Endometrial microvascular endothelial cells (primary cell): ENCODE data around the gene PITPNB. TPM values are rescaled to one million over a fixed set of nuclear protein-coding genes. Genes with fewer than 3 reads are reported as not detected.

Source experiments
- in situ Hi-C: cut with HindIII; loops from 2 replicates; pipeline ENCODE4 v1.10.0; 2017; ENCODE audit warnings: low sequenced_read_pairs, low pct_unique_long_range_greater_than_20kb; ENCODE audit errors: inconsistent ontology term
- total RNA-seq: library from RNA; depleted of rRNA; stranded (reverse); fragments of >200 nt; gene quantifications from one replicate; pipeline ENCODE4 v1.2.3, GENCODE V29; 2015; ENCODE audit errors: inconsistent ontology term

PITPNB gene
- total RNA-seq, 1 donor from 2014 or later, result 51.8 TPM

DNA sequence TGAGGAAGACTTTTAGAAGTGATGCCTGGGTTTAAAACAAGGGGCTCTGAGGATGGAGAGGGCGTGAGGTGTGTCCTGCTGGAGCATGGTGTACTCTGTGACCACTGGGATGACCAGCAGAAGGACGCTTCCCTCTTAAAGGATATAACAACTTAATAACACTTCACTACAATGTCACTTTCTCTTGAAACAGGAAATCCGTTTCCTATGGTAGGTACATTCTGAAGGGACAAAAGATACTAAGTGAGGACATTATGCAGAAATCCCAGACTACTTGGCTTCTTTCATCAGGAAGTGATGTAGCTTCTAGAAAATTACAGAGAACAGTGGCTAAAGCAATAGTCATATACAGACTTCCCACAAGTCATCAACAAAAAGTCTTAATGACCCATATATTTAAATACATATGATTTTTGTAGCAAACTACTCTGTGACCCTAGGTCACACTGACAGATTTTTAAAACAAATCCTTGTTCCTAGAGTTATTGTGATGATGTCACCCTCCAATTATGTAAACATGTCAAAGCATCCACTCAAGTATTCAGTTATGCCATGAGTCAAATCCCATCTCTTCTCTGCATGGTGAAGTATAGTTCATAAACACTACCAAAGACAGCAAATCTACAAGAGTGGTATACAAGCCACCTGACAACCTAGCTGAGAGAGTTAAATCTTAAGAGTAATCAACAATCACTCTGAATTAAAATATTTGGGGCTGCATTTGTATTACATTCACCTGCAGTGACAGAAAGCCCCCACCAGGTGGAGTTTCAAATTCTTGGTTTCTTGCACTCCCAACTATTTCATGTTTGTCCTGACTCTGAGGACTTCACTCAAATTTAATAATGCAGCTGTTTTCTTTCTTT lies 32.8 kb downstream of the PITPNB start:
- in situ Hi-C loops, result no loop called here

DNA sequence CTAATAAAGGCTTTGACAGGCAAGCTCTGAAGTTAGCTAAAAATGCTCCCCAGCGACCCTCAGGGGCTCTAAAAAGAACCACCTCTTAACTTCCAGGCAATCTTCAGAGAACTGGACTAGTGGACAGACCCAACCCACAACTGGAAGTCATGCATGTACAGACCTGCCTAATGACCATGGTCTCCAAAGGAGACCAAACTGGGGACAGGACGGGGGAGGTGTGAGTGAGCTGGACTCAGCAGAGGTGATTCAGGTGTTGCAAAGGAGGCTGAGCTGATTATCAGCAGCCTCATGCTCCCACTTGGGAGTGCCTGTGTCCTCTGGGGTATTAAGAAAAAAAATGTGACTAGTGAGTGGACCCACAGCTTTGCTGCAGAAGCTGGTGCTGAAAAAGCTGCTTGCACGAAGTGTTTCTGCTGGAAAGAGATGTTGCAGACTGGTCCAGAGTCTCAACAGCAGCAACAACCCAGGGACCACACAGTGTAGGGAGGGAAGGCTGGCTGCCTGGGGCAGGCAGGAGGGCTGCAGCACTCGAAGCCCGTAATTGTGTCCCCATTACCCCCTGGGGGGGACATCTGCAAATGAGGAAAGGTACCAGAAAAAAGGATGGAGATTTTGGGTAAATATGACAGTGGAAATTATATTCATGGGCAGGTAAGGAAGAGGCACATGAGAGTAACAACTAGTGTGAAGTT lies 35.3 kb downstream of the PITPNB start:
- in situ Hi-C loops, result no loop called here

DNA sequence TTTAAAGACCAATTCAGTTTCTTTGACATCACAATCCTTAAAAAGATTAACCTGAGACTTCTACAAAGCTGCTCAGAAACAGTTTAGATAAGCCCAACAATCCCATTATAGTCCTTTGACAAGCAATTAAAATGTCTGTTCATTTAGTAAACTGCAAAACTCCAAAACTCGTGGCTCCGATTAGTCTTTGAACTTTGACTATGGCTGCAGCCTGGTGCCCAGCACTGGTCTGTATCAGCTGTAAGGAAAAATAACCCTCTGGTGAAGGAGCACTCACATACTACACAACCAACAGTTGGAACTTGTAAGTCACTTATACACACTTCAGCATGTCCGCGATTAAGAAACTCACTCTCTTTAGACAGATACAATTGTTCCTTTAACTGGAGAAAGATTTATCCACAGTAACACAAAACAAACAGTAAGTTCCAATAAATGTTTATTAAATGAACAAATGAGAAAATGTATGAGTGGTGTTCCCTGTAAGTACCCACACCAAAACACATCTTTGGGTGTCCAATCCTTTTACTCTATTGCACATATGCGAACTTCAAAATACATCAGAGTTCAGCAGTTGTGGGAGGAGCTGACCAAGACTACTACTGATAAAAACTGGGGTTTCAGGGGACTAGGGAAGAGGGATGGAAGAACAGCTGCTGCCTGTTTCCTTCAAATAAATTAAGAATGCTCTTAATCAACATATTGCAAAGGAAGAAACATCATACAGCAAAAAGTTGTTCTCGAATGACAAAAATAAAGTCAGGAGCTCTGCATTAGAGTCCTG lies 36.4 kb downstream of the PITPNB start:
- in situ Hi-C loops, result no loop called here

DNA sequence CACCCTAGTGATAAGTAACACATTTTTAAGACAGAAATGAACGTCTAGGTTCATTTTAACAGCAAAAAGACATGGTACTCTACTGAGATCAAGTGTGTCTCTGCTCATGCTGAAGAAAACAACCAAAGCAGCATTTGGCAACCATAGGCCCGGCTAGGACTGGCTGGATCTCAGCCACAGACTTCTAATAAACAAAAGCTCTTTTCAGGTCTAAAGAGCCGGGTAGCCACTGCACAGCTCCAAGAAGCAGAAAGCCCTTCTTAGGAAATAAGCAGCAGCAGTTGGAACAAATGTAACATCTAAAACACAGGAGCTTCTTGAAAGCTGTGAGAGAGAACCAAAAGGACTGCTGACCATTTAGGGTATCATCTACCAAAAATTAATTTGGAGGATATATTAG lies 37.6 kb downstream of the PITPNB start:
- in situ Hi-C loops, result no loop called here

DNA sequence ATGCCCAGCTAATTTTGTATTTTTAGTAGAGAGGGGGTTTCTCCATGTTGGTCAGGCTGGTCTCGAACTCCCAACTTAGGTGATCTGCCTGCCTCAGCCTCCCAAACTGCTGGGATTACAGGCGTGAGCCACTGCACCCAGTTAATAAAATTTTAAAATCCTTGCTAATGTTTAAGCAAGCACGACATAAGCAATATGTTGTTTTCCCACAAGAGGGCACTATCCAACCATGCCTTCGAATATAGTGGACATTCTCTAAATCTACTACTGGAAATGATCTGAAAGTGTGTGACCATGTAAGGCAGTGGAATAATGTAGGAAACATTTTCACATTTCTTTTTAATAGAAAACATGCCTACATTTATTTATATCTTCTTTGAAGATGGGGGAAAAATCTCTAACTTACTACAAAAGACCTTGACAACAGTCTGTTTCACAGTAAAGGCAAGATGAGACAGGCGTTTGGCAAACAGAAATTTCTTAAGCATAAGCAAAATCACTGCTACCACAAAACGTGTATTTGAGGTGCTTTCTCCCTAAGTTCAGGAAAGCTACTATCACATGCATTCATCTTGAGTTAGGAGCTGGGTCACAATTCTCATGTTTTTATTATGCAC lies 38.2 kb downstream of the PITPNB start:
- in situ Hi-C loops, result no loop called here

DNA sequence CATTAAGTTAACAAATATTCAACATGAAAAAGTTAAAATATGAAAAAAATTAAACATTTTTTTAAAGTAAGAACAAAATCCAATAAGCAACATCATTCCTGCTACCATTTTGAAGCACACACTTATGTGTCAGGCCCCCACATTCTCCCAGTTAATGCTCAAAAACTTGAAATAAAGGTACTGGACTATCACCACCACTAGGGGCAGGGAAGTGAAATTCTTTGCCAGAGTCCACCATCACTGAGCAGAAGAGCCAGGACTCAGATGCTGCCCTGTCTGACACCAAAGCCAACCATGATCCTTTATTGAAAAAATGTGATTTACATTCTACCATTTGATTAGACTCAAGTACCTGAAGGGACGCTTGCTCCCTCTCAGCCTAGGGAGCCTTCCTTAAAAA lies 39.1 kb downstream of the PITPNB start:
- in situ Hi-C loops, result no loop called here

DNA sequence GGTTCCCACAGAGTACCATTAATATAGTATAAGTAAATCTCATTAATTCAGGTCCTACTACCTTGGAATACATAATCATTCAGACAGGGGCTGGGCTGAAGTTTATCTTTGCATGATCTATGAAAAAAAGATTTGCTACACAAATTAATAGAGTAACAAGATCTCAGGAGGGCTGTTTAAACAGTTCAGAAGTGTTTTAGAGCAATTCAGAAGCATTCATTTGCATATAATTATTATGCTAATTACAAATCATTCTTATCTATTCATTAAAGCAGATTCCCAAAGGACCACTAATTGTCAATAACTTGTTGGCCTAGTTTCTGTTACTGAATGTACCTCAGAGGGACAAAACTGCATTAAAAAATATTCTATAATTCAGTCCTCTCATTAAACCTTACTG lies 40.5 kb downstream of the PITPNB start:
- in situ Hi-C loops, result no loop called here

DNA sequence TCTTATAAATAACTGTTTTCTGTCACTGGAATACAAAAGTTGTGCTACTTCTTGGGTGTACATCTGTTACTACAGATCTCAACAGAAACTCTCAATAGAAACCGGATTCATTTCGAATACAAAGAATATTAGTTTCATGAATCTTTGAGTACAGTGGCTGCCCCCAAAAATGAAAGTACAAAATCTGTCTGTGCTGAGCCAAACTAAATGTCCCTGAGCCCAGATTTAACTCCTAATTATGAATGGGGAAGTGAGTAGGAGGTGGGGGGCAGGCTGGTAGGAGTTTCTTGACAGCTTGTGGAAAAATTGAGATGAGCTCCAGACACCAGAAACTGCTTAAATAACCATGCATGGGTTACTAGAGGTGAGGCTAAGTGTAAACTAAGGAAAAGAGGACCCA lies 41.6 kb downstream of the PITPNB start:
- in situ Hi-C loops, result no loop called here

DNA sequence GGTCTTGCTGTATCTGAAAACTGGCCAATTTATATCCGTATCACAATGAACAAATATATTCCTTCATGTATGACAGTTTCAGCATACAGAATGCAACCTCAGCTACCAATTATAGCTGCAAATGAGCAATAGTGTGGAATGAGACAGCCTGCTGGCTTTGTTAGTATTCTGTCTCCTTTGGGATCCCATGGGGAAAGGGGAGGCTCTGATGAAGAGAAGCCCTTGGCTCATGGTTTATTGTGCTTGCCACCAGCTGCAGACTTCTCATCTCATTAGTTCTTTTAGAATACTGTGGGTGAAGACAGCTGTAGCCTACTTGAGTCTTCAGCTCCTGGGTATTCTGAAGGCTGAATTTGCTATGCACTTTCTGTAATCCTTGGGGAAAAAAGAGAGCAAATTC lies 42.4 kb downstream of the PITPNB start:
- in situ Hi-C loops, result no loop called here

DNA sequence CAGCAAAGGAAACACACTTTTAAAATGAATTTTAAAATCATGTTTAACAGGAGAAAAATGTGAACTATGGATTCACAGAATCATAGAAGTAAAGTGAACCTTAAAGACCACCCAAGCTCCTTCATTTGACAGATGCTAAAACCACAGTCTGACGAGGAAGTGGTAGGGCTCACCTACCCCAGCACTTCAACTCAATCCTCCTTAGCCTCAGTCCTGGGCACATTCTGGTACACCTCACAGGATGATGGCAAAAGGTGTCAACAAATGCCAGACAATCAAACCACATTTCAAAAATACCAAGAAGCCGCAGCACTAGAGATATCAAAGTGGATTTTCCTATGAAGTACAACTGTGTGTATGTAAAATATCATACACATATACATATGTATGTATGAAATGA lies 43.1 kb downstream of the PITPNB start:
- in situ Hi-C loops, result no loop called here

DNA sequence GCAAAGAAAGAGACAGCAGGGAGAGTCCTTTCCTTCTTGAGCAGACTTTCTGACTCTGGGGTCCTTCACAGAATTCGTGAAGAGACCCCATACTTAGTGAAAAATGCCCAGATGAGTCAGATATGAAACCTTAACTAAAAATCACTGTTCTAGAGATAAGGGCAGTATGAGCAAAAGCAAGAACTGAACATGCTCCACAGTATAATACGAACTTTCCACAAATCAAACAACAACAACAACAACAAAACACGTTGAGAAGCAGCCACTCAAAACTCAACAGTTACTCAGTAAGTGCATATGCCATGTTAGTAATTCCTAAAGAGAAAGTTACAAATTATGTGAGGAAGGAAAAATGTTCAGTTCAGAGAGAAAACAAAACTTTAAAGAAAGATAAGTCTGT lies 44.3 kb downstream of the PITPNB start:
- in situ Hi-C loops, result no loop called here

DNA sequence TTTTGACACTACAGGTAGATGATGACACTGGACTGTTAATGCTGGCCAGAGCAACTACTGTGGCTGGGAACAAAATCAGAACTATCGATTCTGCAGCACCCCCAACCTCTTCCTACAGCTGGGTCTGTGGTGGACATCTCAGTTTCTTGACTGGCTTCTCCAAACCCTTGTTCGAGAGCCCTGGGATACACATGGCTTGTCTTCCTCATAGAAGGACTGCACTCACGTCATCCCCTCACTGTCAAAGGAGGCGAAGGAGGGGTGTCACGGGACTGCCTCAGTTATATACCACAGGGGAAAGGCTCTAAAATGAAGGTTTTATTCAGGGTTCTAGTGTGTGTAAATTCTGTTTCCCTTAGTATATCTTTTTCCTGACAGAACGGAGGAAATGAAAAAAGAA lies 44.9 kb downstream of the PITPNB start:
- in situ Hi-C loops, result no loop called here

DNA sequence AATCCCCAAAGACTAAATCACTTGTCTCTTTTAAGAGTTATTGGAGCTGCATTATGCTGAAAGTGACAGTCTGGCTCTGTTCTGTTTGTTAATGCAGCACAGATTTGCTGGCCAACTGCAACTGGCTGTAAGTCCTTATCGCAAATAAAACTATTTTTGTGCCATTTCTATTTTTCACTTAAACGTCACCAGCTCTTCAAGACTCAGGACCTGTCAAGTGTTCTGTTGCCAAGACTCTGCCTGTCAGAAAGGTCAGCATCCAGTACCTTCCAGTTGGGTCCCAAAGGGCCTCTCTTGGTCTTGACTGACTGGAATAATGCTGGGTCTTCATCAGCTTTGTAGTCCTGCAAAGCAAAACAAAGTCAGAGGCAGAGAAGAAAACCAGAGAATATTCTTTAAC lies 45.6 kb downstream of the PITPNB start:
- in situ Hi-C loops, result no loop called here

DNA sequence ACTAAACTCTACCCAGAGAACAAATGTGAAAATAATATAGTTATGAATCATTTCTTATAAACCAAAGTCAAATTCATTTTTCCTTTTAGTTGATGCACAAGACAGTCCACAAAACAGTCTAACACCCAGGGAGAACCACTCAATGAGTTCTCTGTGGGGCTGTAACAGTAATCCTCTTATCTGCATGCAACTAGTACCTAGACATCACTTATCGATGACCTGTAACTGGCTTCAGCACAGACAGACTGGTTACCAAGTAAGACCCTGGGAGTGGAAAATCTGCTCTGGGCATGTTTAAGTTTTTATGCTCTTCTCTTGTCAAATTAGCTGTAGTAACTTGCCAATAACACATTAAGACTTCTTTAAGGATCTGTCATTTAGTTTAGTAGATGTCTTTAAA lies 46.6 kb downstream of the PITPNB start:
- in situ Hi-C loops, result no loop called here

DNA sequence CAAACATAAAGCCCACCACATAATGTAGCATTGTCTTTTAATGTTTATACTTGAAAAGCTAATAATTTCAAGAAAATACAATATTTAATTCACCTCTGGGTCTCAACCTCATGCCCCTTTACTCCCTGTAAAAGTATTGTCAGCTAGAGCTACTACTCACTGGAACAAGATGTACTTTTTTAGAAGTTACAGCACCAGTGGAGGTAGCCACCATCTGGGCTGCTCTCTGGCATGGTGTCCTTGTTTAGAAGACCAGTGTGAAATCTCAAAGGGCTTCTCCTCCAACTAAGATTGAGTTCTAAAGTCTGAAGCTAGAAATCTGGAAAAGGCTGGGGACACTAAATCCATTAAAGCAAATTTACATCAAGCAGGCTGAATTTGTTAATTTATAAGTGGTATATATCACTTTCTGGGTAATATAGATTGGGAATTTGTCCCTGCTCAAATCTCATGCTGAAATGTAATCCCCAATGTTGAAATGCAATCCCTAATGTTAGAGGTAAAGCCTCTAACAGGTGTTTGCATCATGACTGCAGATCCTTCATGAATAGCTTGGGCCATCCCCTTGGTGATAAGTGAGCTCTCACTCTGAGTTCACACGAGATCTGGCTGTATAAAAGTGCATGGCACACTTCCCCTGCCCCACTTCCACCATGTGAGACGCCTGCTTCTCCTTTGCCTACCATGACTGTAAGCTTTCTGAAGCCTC lies 47.6 kb downstream of the PITPNB start:
- in situ Hi-C loops, result no loop called here

DNA sequence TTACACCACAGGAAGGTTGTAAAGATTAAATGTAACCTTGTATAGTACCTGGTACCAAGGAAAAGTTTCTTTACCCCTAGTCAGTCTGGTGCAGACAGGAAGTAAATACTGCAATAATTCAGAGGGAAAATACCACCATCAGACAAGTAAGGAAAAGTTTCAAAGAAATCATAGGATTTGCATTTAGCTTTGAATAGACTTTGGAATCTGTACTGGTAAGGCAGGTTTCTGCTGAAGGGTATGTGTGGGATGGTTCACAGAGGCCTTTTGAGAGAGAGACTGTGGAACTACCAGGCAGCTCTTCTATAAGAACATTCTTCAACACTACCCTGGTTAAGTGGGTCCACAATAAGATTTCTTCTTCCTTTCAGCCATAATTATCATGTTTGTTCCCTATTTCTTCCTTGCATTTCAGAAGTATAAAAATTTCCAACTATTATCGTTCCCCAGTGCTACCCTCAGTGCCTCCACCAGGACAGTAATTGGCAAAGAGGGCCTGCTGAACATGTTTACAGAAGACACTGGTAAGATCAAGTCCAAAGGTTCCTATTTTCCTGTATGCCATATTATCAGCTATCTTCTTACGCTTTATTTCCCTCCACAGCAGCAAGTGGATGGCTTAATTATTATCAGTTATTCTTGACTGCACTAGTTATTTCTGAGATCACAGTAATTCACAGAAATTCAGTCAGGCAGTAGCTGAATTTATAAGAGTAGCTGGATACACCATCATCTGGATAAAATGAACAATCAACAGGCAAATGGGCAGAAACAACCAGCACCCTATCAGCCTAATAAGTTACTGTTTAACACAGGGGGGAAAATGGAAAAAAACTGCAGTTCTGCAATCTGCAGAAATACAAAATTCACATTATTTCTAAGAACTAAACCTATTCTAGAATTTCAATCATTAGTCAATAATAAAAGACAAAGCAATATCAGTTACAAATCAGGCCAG lies 48.5 kb downstream of the PITPNB start:
- in situ Hi-C loops, result no loop called here

DNA sequence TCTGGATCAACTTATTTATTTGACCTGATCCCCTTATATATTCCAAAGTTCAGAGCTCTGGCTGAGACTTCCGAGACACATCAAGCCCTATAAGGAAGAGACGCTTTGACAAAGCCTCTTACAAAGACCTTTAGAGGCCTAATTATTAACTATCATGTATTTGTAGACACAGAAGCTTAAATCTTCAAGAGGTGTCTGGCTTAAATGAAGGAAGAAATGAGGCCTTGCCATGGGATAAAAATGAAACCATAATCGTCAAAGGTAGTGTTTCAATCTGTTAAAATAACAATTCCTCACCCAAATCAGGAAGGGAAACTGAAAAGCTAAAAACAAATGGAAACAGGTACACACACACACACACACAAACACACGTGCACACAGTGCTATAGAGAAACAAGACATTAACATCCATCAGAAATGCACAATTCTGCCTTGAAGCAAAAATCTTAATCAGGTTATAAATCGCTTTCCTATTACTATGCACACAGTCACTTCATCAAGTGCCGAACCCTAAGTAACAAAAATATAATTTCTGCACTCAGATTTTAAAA lies 50.2 kb downstream of the PITPNB start:
- in situ Hi-C loops, result no loop called here
